ENCODE measurements around the gene PXK. TPM values are rescaled to one million over a fixed set of nuclear protein-coding genes. Genes with fewer than 3 reads are reported as not detected.

Gene PXK
- total and polyA plus RNA-seq, 10 of the 15 experiments (the other 5 are each of a cell fraction or from before 2014, with no cell fraction given) = 8.4 to 38.0 (median 27.6) TPM

- Histone ChIP-seq H3K36me3 (ENCODE audit: control insufficient read depth in 2 of 2, insufficient read depth in 2 of 2, low read length in 1 of 2) (peaks cover 1 to 5% of the 10 kb centered on the region in 2 experiments; a peak in 1 of 4 replicates), H3K9ac (ENCODE audit: control insufficient read depth, insufficient read depth, low read length) (no peak overlapping the region), H3K4me1 (ENCODE audit: control insufficient read depth, insufficient read depth, low read length) (no peaks in the 10 kb centered on the region), H3K79me2 (ENCODE audit: control insufficient read depth, insufficient read depth, low read length) (no peaks in the 10 kb centered on the region), H3K4me3 (no peak overlapping the region), H3K27me3 (replicated peaks in 1 of 2; ENCODE audit: control insufficient read depth in 2 of 2, insufficient read depth in 2 of 2, low read length in 1 of 2) (no peaks in the 10 kb centered on the region; a peak in 1 of 4 replicates), H2AFZ (ENCODE audit: control insufficient read depth, low read depth, low read length) (no peak overlapping the region), H3K27ac (ENCODE audit: control insufficient read depth, insufficient read depth) (no peak overlapping the region), H3K9me3 (replicated peaks; ENCODE audit: control insufficient read depth, insufficient read depth, low read length) (no peaks in the 10 kb centered on the region), H4K20me1 (ENCODE audit: control insufficient read depth, insufficient read depth) (no peaks in the 10 kb centered on the region), H3K4me2 (ENCODE audit: control insufficient read depth, insufficient read depth) (no peak overlapping the region)
- RAD21 ChIA-PET (ENCODE audit: unreplicated experiment) = no interaction called here
- 65% methylated on average over 9 of the region's 9 CpGs for WGBS (ENCODE audit: insufficient coverage, insufficient replicate concordance, low lambda C conversion rate, missing lambda C conversion rate)
- no peak for ATAC-seq
- in situ Hi-C loops (cut with MboI) (no loop called here), intact Hi-C loops (cut with micrococcal nuclease; ENCODE audit: unreplicated experiment) (no loop called here)
- no peak for DNase-seq (ENCODE audit: low read depth, low spot score)
- POLR2A ChIA-PET = no interaction called here
- SMC1A ChIA-PET (ENCODE audit: uncharacterized antibody, unreplicated experiment) = interaction anchor here (1.1 kb wide), 1 partner anchor 104 kb away, joined by 4 read pairs; no protein-coding TSS in a partner anchor
- FAIRE-seq = no peak
- CTCF ChIA-PET = interaction anchor here (1.2 to 1.9 kb wide), 2 partner anchors 106 to 115 kb away, joined by 3 to 9 read pairs; no protein-coding TSS in a partner anchor
- no TSS peak for BruUV-seq (replicated peaks)
- TF ChIP-seq NR2F1 (conservative IDR thresholded peaks at IDR 0.05) = no peak
- no peak for TF ChIP-seq RUNX3 (IDR thresholded peaks at IDR 0.05; ENCODE audit: low read length)
- TF ChIP-seq BCL3 (IDR thresholded peaks at IDR 0.05; ENCODE audit: borderline replicate concordance, insufficient read depth, low read depth, low read length, poor library complexity, severe bottlenecking) = no peak
- TF ChIP-seq MLLT1 (IDR thresholded peaks at IDR 0.05) = no peak
- no peak for TF ChIP-seq ETV6 (conservative IDR thresholded peaks at IDR 0.05 in 1 of 2, IDR thresholded peaks at IDR 0.05 in 1 of 2; ENCODE audit: borderline replicate concordance in 1 of 2, low read depth in 1 of 2)
- TF ChIP-seq CHD4 (IDR thresholded peaks at IDR 0.05) = no peak
- no peak for TF ChIP-seq FOS (IDR thresholded peaks at IDR 0.05; ENCODE audit: borderline replicate concordance, extremely low read depth, insufficient read length)
- no peak for TF ChIP-seq CBX5 (IDR thresholded peaks at IDR 0.05; ENCODE audit: low read depth)
- TF ChIP-seq E4F1 (IDR thresholded peaks at IDR 0.05; ENCODE audit: borderline replicate concordance, partially characterized antibody) = no peak
Measured at GRCh38 chr3:58293516-58293915, 39.2 kb upstream of the PXK start.
